Measurements from ENCODE around the gene NR1H2. TPM values are rescaled to one million over a fixed set of nuclear protein-coding genes. Genes with fewer than 3 reads are reported as not detected.

NR1H2 gene
- total RNA-seq, 1 donor from 2014 or later = 150 TPM

- H3K4me3 ChIP-seq = no peak overlapping the region
- H3K27me3 ChIP-seq = no peaks in the 10 kb centered on the region
- DNase-seq (ENCODE audit: low spot score in 2 of 2) = no peak
- TF ChIP-seq, protein P1, sequence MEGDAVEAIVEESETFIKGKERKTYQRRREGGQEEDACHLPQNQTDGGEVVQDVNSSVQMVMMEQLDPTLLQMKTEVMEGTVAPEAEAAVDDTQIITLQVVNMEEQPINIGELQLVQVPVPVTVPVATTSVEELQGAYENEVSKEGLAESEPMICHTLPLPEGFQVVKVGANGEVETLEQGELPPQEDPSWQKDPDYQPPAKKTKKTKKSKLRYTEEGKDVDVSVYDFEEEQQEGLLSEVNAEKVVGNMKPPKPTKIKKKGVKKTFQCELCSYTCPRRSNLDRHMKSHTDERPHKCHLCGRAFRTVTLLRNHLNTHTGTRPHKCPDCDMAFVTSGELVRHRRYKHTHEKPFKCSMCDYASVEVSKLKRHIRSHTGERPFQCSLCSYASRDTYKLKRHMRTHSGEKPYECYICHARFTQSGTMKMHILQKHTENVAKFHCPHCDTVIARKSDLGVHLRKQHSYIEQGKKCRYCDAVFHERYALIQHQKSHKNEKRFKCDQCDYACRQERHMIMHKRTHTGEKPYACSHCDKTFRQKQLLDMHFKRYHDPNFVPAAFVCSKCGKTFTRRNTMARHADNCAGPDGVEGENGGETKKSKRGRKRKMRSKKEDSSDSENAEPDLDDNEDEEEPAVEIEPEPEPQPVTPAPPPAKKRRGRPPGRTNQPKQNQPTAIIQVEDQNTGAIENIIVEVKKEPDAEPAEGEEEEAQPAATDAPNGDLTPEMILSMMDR (IDR thresholded peaks at IDR 0.05) = no peak
- no peaks in the 10 kb centered on the region for H3K36me3 ChIP-seq
- H3K4me1 ChIP-seq = no peaks in the 10 kb centered on the region
- intact Hi-C loops (cut with DNase I) = no loop called here
- no peaks in the 10 kb centered on the region for H3K9me3 ChIP-seq
- no peak overlapping the region for H3K27ac ChIP-seq
Observed at GRCh38 chr19:50392759-50393158, 16.5 kb downstream of the NR1H2 start.

DNA sequence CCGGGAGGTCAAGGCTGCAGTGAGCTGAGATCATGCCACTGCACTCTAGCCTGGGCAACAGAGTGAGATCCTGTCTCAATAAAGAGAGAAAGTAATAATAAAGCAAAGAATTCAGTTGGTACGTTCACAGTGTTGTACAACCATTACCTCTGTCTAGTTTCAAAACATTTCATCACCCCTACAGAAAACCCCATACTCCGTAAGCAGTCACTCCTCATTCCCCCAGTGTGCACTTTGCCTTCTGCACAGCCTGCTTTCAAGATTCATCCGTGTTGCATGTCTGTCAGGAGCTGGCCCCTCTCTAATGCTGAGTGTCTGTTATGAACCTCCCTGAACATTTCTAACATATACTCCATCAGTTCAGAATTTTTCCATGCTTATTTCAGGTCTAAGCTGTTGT, 17.3 kb downstream of the NR1H2 start:
- Histone ChIP-seq H3K27me3 (no peaks in the 10 kb centered on the region), H3K4me3 (no peak overlapping the region), H3K4me1 (no peaks in the 10 kb centered on the region), H3K27ac (no peak overlapping the region), H3K36me3 (no peaks in the 10 kb centered on the region), H3K9me3 (no peaks in the 10 kb centered on the region)
- DNase-seq (ENCODE audit: low spot score in 2 of 2) = no peak
- intact Hi-C loops (cut with DNase I) = no loop called here
- TF ChIP-seq, protein P1 (IDR thresholded peaks at IDR 0.05) = no peak

- Histone ChIP-seq H3K36me3 (peaks cover 0 to 3% of the 10 kb centered on the region in 2 donors), H3K27me3 (no peaks in the 10 kb centered on the region), H3K9me3 (no peaks in the 10 kb centered on the region), H3K4me1 (no peaks in the 10 kb centered on the region), H3K27ac (no peak overlapping the region), H3K4me3 (no peak overlapping the region)
- TF ChIP-seq, protein P1 (IDR thresholded peaks at IDR 0.05) = no peak
- intact Hi-C loops (cut with DNase I) = no loop called here
- DNase-seq (ENCODE audit: low spot score in 2 of 2) = no peak
Observed at GRCh38 chr19:50394017-50394416, 17.8 kb downstream of the NR1H2 start.

- TF ChIP-seq, protein P1 (IDR thresholded peaks at IDR 0.05) = no peak
- Histone ChIP-seq H3K4me3 (no peak overlapping the region), H3K9me3 (no peaks in the 10 kb centered on the region), H3K27me3 (no peaks in the 10 kb centered on the region), H3K4me1 (no peaks in the 10 kb centered on the region), H3K36me3 (peaks cover 9 to 16% of the 10 kb centered on the region in 2 donors), H3K27ac (no peak overlapping the region)
- DNase-seq (ENCODE audit: low spot score in 2 of 2) = no peak
- intact Hi-C loops (cut with DNase I) = no loop called here
Observed at GRCh38 chr19:50398675-50399367, 22.6 kb downstream of the NR1H2 start.

DNA sequence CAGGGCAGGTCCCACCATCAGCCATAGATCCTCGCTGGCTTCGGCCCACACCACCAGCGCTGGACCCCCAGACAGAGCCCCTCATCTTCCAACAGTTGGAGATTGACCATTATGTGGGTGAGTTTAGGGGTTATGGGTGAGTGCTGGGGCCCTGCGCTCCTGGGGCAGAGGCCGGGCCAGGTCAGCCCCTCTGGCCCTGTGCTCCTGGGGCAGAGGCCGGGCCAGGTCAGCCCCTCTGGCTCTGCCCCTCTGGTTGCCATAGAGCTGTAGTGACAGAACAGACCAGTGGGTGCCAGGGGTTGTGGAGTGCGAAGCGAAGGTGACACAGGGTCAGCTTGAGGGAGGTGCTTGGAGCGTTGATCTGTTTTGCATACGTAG, 23.1 kb downstream of the NR1H2 start:
- Histone ChIP-seq H3K9me3 (no peaks in the 10 kb centered on the region), H3K27ac (no peak overlapping the region), H3K27me3 (no peaks in the 10 kb centered on the region), H3K4me3 (no peak overlapping the region), H3K4me1 (no peaks in the 10 kb centered on the region), H3K36me3 (peaks cover 9 to 16% of the 10 kb centered on the region in 2 donors)
- intact Hi-C loops (cut with DNase I) = no loop called here
- TF ChIP-seq, protein P1 (IDR thresholded peaks at IDR 0.05) = no peak
- no peak for DNase-seq (ENCODE audit: low spot score in 2 of 2)
